ENCODE data around the gene CDC20.
"Not testable (repeated sequence)": the region's sequence is repeated elsewhere in the genome, so short reads cannot be mapped to it uniquely, and the experiment has no call there.

The CDC20 gene

DNA sequence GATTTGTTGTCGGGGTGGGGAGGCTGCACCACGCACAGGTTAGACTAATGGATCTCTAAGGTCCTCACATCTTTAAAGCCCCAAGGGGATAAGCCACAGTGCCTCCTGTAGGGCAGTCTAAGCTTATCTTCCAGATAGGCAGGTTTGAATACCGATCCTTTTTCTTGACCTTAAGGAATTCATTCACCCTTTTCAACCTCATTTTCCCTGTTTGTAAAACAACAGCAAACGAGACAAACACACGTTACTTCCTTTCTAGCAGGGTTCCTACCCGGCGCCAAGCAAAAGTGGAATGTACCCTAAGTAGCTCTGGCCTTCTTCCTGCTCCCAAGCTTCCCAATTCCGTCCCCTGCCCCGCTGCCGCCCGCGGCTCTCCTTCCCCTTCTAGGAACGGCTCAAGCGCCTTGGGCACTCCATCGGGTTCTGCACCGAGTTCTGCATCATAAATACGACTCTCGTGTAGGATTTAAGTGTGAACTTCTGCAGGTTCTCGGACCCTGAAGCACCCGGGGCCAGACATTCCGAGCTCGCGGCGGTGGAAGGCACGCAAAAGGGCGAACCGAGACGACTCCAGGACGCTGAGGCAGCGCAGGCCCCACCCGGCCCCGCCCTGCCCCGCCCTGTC, 548 bp upstream of the CDC20 start:
- peak; percentile 59 for DNase-seq

- DNase-seq = no peak
These were observed 915 bp downstream of the CDC20 start for GRCh38 chr1:43359696-43360095.

DNA sequence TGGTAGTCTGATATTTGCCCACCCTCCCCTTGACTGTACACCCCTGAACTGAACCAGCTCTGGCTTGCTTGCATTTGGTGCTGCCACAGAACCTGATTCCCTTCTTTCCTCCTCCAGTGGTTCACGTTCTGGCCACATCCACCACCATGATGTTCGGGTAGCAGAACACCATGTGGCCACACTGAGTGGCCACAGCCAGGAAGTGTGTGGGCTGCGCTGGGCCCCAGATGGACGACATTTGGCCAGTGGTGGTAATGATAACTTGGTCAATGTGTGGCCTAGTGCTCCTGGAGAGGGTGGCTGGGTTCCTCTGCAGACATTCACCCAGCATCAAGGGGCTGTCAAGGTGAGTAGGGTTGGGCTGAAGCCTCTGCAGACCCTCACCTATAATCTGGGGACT, 1.8 kb downstream of the CDC20 start:
- DNase-seq = no peak

GRCh38 chr1:43363283-43363934, 4.6 kb downstream of the CDC20 start:
- DNase-seq = no peak

GRCh38 chr1:43363935-43364525, 5.2 kb downstream of the CDC20 start:
- no peak for DNase-seq

GRCh38 chr1:43365678-43366077, 6.9 kb downstream of the CDC20 start:
- DNase-seq = no peak

DNA sequence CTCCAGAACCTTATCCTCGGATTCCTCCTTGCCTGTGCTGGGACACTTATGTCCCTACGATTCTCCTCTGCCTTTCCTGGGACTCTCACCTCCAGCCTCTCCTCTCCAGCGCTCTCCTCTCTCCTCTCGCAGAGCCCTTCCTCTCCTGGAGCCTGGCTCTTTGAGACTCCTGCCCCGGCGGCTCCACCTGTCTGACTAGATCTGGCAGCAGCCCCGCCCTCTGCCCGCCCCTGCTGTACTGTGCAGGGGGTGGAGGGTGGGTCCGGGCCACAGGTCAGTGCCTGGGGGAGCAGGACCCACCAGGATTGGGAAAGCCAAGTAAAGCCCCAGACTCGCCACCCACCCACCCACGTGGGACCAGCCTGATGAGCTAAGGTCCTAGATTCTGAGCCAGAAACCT, 7.4 kb downstream of the CDC20 start:
- DNase-seq = no peak

- DNase-seq = no peak
These were observed 7.8 kb downstream of the CDC20 start for GRCh38 chr1:43366601-43367025.

DNA sequence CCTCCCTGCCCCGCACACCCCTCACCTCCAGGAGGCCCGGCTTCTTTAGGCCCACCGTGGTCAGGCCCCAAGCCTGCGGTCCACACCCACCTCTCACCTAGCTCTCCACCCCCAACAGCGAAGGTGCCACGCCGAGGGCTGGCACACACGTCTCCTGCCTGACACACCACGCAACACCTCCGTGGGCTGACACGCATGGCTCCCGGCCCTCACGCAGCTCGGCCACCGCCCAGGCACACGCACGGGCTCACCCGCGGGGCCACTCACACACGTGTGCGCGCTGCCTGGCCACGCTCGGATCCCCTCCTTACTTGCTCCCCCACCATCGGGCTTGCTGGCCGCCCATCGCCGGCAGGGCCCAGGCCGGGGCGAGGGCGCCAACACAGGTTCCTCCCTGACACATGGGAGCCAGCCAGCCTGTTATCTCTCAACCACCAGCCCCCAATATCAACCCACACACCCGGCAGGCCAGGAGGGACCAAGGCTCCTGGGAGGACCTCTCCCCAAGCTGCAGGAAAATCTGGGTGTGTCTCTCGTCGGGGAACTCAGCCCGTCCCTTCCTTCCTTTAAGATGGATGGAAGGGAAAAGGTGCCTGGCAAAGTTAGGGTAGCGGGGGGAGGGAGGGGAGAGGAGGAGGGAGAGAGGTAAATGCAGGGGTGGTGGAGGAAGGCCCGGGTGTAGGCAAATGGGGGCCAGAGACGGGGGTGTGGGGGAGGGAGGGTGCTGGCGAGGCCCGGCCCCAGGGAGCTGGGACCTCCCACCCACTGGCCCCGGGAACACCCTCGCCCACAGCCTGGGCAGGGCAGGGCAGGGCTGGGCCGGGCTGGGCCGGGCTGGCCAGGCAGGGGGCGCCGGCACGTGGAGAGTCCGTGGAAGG, 8.5 kb downstream of the CDC20 start:
- no peak for DNase-seq

DNA sequence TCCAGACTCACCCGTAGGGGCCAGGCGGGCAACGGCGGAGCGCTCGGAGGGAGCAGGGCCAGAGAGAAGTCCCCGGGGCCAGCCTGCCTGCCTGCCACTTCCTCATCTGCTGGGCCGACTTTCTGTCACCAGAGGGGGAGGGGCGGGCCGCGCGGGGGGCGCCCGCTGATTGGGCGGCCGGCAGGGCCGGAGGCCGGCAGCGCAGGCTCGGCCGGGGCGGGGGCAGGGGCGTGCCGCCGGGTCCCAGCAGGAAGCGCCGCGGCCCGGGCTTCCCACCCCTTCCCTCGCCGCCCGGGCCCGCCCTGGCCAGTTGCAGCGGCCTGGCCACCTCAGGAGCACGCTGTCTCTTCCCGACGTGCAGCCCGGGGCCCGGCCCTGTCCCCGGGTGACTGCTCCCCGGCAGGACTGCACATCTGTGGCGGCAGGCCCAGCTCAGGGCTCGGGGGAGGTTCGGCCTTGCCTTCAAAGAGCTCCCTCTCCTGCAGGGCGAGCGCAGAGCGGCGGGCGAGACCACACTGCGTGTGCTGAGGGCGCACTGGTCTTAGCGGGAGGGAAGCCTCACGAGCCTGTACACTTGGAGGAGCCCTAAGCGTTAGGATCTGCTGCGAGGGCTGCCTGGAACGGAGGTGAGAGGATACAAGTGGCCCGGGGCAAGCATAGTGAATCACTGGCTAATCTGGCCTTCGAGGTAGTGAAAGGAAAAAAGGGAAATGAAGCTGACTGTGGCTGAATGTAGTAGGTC, 9.3 kb downstream of the CDC20 start, which contains the start of gene ELOVL1:
Gene ELOVL1 (minus strand): TSS at position 108 of the 742 bp plus-strand sequence. CDS start 2,402 bp downstream, outside the sequence.
- peak; percentile 72 for DNase-seq

GRCh38 chr1:43368646-43369020, 9.9 kb downstream of the CDC20 start:
- DNase-seq = no peak

- DNase-seq = not testable (repeated sequence)
These were observed 11.0 kb downstream of the CDC20 start for GRCh38 chr1:43369779-43370178.

DNA sequence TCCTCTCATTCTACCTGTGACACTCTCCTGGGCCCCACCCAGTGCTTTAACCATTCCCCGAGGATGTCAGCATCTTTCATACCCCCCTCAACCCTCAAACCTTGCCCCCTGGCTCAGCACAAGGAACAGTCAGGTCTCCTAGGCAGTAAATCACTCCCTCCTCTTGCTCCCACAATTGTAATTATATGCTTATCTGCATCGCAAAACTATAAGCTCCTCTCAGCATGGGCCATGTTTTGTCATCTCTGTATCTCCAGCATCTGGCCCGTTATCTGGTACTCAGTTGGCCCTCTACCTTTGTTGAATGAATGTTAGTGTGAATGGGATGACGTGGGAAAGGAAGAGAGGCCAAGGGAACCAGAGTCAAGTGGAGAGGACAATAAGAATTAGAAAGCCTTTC, 11.8 kb downstream of the CDC20 start:
- no peak for DNase-seq

DNA sequence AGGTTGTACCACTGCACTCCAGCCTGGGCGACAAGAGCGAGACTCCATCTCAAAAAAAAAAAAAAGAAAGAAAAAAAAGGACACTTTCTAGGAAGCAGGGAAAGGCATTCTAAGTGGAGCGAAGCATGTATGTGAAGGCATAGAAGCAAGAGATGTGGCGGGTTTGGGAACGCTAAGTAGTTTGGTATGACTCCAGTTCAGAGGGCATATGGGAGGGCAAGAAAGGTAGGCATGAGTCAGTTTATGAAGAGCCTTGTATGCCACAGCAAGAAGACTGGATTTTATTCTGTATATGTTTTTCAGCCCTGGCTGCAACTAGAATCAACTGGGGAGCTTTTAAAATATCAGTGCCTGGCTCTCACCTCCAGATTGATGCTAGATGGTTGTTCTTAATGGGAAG, 13.4 kb downstream of the CDC20 start:
- no peak for DNase-seq

- no peak for DNase-seq
These were observed 14.5 kb downstream of the CDC20 start for GRCh38 chr1:43373066-43373940.

DNA sequence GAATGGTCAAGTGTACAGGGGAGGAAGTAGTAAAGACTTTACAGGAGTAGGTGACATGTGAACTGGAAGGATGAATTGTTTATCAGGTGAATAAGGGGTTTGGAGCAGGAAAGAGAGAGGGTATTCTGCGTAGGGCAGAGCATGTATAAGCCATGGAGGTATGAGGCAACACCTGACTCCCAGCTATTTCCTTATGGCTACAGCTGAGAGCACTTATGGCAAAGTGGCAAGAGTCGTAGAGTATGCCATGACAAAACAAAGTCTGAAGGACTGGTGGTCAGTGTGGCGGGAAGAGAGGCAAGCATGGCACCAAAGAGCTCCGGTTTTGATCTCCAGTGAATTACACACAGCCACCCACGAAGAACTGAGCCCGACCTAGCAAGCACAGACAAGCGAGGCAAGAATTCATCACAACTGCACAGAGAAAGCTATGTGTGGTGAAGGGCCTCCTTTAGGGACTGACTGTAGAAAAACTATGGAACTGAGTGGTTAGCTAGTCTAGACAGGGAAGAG, 18.0 kb downstream of the CDC20 start:
- no peak for DNase-seq

DNA sequence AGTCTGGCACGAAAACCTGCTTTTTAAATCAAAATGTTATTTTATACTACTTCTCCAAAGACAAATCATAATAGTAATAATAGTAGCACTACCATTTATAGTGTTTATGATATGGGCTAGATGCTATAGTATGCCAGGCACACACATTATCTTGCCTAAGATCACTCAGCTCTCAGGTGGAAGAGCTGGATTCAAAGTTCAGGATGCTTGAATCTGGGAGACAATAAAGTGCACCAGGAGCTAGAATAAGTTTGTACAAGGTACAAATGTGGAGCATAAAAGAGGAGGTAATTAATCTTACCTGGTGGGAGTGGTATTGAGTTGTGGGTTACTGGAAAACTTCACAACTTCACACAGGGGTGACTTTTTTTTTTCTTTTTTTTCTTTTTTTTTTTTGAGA, 19.1 kb downstream of the CDC20 start:
- no peak for DNase-seq

DNA sequence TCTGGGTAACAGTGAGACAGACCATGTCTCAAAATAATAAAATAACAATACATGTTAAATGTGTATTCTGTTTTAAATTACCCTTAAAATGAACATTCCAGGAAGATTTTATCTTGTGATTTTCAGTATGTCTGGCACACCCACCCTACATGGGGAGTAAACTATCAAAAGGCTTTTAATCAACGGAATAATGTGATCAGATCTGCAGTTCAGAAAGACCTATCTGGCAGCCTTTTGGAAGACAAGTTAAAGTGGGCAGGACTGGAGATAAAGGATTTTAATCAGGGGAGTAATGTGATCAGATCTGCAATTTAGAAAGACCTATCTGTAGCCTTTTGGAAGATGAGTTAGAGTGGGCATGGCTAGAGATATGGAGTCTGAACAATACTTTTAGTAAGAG, 20.7 kb downstream of the CDC20 start:
- DNase-seq = no peak

GRCh38 chr1:43381612-43382011, 22.8 kb downstream of the CDC20 start:
- DNase-seq = peak; percentile 34

- DNase-seq = no peak
These were observed 23.4 kb downstream of the CDC20 start for GRCh38 chr1:43382027-43382779.

DNA sequence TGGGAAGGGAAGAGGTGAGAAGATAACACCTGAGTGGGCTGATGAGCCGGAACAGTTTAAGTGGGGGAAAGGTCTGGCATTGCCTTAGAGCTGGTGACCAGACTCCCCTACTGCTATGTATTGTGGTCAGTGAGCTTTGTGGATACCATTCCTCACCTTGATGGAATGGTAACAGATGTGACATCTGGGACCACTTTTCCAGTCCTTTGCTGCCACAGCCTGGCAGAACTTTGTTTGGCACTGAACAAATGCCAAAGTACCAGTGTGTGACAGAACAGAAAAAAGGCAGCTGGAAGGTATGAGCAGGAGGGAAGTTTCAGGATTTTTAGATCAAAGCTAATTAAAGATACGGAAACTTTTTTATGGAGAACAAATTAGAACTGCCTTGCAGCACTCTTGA, 24.7 kb downstream of the CDC20 start:
- no peak for DNase-seq

All from GF-D8 (cell line).